Muscle layer of duodenum (tissue), 2 donors: ENCODE data around the gene PCDH11Y.
"Not testable (repeated sequence)": the region's sequence is repeated elsewhere in the genome, so short reads cannot be mapped to it uniquely, and the experiment has no call there.

Experiments
- H3K27ac ChIP-seq: one replicate; pipeline ENCODE4 v1.7.0; 2013; ENCODE audit warnings: mild to moderate bottlenecking, low read length
- H3K27me3 ChIP-seq: one replicate; pipeline ENCODE4 v1.7.0; 2013; ENCODE audit warnings: low read depth, mild to moderate bottlenecking, control low read depth, low read length
- H3K36me3 ChIP-seq, 2 donors: one replicate each; pipeline ENCODE4 v1.7.0; 2013; ENCODE audit warnings: low read length in 2 of 2, control low read depth in 1 of 2, mild to moderate bottlenecking in 1 of 2; ENCODE audit not compliant: insufficient read depth in 2 of 2, control insufficient read depth in 1 of 2
- H3K4me1 ChIP-seq, 2 donors: one replicate each; pipeline ENCODE4 v1.7.0; 2013; ENCODE audit warnings: low read length in 2 of 2, mild to moderate bottlenecking in 2 of 2, control low read depth in 1 of 2, moderate library complexity in 1 of 2; ENCODE audit not compliant: insufficient read depth in 2 of 2, control insufficient read depth in 1 of 2
- H3K4me3 ChIP-seq, 2 donors: one replicate each; pipeline ENCODE4 v1.7.0; 2013; ENCODE audit warnings: low read length in 2 of 2, low read depth in 1 of 2, mild to moderate bottlenecking in 1 of 2
- H3K9me3 ChIP-seq, 2 donors: one replicate each; pipeline ENCODE4 v1.7.0; 2013; ENCODE audit warnings: low read length in 2 of 2, control low read depth in 1 of 2, mild to moderate bottlenecking in 1 of 2; ENCODE audit not compliant: control insufficient read depth in 1 of 2
- donor health status: healthy.

The PCDH11Y gene

GRCh38 chrY:5342220-5342619 is 342.1 kb downstream of the PCDH11Y start:
- H3K4me3 ChIP-seq, H3K27ac ChIP-seq, H3K36me3 ChIP-seq, H3K27me3 ChIP-seq, H3K9me3 ChIP-seq, H3K4me1 ChIP-seq: not testable (repeated sequence)

DNA sequence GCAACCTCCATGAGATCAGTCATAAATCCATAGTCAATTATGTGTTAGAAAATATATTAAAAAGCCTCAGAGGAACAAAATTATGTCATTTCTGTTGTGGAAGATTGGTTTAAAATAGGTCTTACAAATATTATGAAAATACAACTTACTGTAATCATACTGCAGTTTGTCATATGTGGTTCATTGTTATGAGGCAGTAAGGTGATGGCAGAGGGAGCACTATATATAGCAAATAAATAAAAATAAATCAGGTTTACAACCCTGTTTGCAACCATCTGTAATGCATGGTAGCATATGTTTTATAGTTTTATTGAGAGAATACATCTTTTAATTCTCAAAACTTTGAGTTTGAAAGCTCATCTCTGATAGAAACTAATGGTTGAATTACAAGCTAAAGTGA is 543.6 kb downstream of the PCDH11Y start:
- H3K27me3 ChIP-seq, H3K9me3 ChIP-seq, H3K27ac ChIP-seq, H3K4me3 ChIP-seq, H3K36me3 ChIP-seq, H3K4me1 ChIP-seq: not testable (repeated sequence)

DNA sequence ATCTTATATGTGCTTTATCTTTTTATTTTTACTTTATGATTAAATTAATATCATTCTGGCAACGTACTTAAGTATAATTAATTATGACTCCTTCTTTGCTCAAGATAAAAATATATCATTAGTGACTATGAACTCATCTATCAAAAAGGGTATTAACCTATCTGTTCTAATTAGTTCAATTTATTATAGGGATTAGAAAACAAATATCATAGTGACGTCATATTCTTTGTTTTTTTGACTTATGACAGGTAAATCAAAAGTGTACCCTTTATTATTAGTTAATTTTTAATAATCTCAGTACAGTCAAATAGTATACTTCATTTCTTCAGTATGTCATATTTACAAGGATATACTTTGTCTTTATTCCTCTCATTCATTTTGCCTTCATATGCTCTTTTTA is 638.5 kb downstream of the PCDH11Y start:
- not testable (repeated sequence) for H3K36me3 ChIP-seq, H3K4me1 ChIP-seq, H3K4me3 ChIP-seq, H3K27me3 ChIP-seq, H3K27ac ChIP-seq, H3K9me3 ChIP-seq

DNA sequence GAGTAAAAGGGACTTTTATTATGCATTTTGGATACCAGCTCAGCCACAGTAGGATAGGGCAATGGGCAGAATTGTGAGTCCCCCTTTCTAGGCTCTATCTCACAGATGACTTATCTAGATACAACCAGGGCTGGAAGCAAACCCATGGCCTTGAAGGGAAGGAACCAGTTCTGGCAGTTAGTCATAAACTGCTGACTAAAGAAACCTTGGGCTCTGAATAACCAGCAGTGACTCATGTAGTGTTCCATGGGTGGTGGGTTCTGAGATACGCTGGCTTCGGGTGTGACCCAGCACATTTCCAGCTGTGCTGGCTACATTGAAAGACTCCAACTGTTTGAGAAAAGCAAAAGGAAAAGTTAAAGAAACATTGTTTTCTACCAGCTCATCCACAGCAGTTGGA is 679.2 kb downstream of the PCDH11Y start:
- H3K27ac ChIP-seq, H3K4me1 ChIP-seq, H3K36me3 ChIP-seq, H3K9me3 ChIP-seq, H3K4me3 ChIP-seq, H3K27me3 ChIP-seq: not testable (repeated sequence)

GRCh38 chrY:5708727-5709126 is 708.6 kb downstream of the PCDH11Y start:
- H3K36me3 ChIP-seq, H3K27ac ChIP-seq, H3K27me3 ChIP-seq, H3K4me1 ChIP-seq, H3K4me3 ChIP-seq, H3K9me3 ChIP-seq: not testable (repeated sequence)

DNA sequence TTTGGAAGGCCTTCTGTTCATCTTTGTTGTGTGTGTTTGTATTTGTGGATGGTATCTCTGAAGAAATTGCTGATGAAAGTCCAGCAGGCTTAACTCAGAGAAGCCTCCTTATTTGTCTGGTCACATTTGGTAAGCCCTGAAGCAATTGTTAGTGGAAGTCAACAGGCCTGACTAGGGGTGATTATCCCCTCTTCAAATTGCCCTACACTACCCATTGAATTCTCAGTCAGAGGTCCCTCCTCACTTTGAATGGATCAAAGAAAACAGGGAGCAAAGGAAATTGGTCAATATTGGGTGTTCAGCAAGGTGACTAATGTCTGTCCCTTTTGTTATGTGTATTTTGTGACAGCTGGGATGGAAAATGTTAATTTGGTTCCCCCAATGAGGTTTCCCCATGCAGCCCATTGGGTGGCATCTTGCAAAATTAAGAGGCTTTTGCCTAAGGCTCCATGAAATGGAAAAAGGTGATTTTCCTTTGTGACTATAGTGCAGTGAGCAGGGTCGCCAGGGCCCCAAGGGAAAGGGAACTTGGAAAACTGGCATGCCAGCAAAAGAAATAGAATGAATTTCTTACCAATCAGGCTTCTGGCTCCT is 709.8 kb downstream of the PCDH11Y start:
- not testable (repeated sequence) for H3K4me3 ChIP-seq, H3K36me3 ChIP-seq, H3K27me3 ChIP-seq, H3K27ac ChIP-seq, H3K9me3 ChIP-seq, H3K4me1 ChIP-seq

GRCh38 chrY:5761403-5761802 is 761.3 kb downstream of the PCDH11Y start:
- not testable (repeated sequence) for H3K36me3 ChIP-seq, H3K27me3 ChIP-seq, H3K4me1 ChIP-seq, H3K4me3 ChIP-seq, H3K9me3 ChIP-seq, H3K27ac ChIP-seq

DNA sequence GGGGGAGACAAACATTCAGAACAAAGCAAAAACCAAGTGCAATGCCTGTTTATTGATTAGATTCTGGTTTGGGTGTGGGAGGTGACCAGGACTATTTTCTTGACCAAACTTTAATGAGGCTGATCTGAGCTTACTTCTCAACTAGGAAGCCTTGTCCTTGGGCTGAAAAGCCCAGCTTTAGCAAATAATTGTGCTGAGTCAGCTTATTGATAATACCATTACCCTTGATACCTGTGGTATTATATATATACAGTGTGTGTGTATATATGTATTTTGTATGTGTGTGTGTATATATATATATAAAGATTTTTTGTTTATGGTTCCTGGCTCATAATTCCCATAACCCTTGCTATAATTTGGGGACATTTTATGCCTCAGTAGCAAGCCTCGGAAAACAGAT is 776.4 kb downstream of the PCDH11Y start:
- H3K36me3 ChIP-seq, H3K4me1 ChIP-seq, H3K9me3 ChIP-seq, H3K27ac ChIP-seq, H3K4me3 ChIP-seq, H3K27me3 ChIP-seq: not testable (repeated sequence)
